A549 (cell line): ENCODE results near the gene TXNL4B.

Experiments
- BHLHE40 ChIP-seq: IDR thresholded peaks from 2 replicates; pipeline ENCODE4 v1.6.1; 2012; ENCODE audit warnings: low read depth, low read length, inconsistent platforms
- CBX8 ChIP-seq: fragments of 200-600 bp; sonication (generic); IDR thresholded peaks from 2 replicates; pipeline ENCODE4 v1.6.1; 2016
- CEBPB ChIP-seq, 2 experiments: fragments of >200 bp in 1 of 2; sonication (Bioruptor Twin) in 1 of 2; formaldehyde crosslinking in 1 of 2; IDR thresholded peaks; 2 replicates each; pipeline ENCODE4 v1.6.1; 2012 to 2016
- ESRRA ChIP-seq: fragments of 150-350 bp; IDR thresholded peaks from 2 replicates; pipeline ENCODE4 v1.6.1; 2014; ENCODE audit warnings: mild to moderate bottlenecking, low read length, borderline replicate concordance
- JUN ChIP-seq, 2 experiments: fragments of >200 bp; sonication (Bioruptor Twin); formaldehyde crosslinking; IDR thresholded peaks; 2 replicates in 1 of 2; 3 replicates in 1 of 2; pipeline ENCODE4 v1.6.1; 2016 to 2017
- POLR2A ChIP-seq: IDR thresholded peaks from 2 replicates; pipeline ENCODE4 v1.6.1; 2012; ENCODE audit warnings: mild to moderate bottlenecking, low read length
- POLR2AphosphoS2 ChIP-seq: conservative IDR thresholded peaks from 2 replicates; pipeline ENCODE4 v1.6.1; 2012; ENCODE audit warnings: low read length, improper control_type of control experiment, inconsistent platforms
- TF ChIP-seq, protein P1 (sequence below): fragments of >200 bp; sonication (Bioruptor Twin); formaldehyde crosslinking; IDR thresholded peaks from 3 replicates; pipeline ENCODE4 v1.5.1; 2016
- TF ChIP-seq, protein P2 (sequence below): IDR thresholded peaks from 2 replicates; pipeline ENCODE4 v1.6.1; 2012

DNA sequence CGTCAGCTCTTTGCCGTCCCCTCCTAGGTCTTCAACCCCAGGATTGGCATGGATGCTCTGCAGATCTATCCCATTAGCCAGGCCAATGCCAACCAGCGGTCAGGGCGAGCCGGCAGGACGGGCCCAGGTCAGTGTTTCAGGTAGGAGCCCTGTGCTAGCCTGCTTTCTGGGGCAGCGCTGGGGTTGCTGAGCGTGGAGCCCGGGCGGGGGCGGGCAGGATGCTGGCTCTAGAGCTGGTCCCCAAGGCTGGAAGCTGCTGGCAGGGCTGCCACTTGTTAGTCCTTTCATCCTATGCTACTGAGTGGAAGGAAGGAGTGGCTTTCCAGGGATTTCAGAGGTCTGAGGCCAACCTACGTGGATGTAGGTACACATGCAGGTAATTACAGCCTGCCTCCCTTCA lies 12.6 kb upstream of the TXNL4B start:
- TF ChIP-seq, protein P1, sequence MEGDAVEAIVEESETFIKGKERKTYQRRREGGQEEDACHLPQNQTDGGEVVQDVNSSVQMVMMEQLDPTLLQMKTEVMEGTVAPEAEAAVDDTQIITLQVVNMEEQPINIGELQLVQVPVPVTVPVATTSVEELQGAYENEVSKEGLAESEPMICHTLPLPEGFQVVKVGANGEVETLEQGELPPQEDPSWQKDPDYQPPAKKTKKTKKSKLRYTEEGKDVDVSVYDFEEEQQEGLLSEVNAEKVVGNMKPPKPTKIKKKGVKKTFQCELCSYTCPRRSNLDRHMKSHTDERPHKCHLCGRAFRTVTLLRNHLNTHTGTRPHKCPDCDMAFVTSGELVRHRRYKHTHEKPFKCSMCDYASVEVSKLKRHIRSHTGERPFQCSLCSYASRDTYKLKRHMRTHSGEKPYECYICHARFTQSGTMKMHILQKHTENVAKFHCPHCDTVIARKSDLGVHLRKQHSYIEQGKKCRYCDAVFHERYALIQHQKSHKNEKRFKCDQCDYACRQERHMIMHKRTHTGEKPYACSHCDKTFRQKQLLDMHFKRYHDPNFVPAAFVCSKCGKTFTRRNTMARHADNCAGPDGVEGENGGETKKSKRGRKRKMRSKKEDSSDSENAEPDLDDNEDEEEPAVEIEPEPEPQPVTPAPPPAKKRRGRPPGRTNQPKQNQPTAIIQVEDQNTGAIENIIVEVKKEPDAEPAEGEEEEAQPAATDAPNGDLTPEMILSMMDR, result no peak
- TF ChIP-seq CEBPB (IDR thresholded peaks at IDR 0.05) (no peak), POLR2A (no peak), POLR2AphosphoS2 (no peak), CBX8 (no peak), JUN (IDR thresholded peaks at IDR 0.05) (no peak), ESRRA (no peak), BHLHE40 (no peak)
- TF ChIP-seq, protein P2, sequence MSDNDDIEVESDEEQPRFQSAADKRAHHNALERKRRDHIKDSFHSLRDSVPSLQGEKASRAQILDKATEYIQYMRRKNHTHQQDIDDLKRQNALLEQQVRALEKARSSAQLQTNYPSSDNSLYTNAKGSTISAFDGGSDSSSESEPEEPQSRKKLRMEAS, result no peak
